ENCODE data around the gene KIFC1.

The KIFC1 gene

DNA sequence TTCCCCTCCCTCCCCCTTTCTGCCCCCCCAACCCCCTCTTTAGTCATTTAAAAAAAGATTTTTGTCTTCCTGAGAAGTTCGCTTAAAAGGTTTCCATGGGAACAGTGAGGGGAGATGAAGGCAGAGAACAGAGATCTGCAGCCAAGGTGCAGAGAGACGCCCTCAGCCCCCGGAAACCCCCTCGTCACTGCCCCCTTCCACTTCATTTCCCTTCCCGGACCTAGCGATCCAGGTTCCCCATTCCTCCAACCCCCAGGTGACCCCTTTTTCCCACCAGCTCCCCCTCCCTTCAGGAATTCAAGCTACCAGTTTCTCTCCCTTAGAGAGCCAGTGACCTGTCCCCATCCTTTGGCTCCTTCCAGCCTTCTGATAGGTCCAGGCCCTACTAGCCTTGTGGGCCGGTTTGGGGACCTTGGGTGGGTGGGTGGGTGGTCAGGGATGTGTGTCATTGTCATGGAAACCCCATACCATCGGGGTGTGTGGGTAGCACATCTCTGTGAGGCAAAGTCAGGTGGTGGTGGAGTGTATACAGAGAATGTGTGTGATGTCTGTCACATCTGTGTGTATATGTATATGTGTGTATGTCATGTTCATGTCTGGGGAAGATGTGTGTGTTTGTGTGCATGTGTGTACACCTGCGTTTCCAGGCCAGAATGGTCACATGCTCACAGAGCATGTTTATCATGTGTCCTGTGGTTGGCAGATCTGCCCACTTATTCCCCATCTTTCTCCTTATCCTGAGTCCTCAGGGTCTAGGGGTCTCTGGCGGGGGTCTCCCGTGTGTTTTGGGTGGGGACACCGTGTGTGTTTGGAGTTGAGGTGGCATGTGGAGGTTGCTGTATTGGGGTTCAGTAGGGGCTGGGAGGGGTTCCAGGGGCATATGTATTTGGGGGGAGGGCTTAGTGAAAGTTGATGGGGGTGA, 35.2 kb downstream of the KIFC1 start:
- H3K27ac ChIP-seq (ENCODE audit: low read length), result no peak overlapping the region
- H3K36me3 ChIP-seq (ENCODE audit: insufficient read depth, low read length), result peaks cover 7% of the 10 kb centered on the region
- DNase-seq, result no peak
- peak overlapping the region in 1 of 2 experiments; percentile 59; a peak in 2 of 4 replicates for H3K4me3 ChIP-seq (ENCODE audit: low read depth in 1 of 2, low read length in 2 of 2)
- peaks cover 23% of the 10 kb centered on the region for H4K20me1 ChIP-seq (ENCODE audit: insufficient read depth, low read length)
- H3K4me1 ChIP-seq (ENCODE audit: insufficient read depth, low read length), result peaks cover 75% of the 10 kb centered on the region
- H3K9ac ChIP-seq (ENCODE audit: low read depth, low read length), result peak overlapping the region; percentile 56; the same call in 1 of the 2 replicates
- TF ChIP-seq, protein P1, sequence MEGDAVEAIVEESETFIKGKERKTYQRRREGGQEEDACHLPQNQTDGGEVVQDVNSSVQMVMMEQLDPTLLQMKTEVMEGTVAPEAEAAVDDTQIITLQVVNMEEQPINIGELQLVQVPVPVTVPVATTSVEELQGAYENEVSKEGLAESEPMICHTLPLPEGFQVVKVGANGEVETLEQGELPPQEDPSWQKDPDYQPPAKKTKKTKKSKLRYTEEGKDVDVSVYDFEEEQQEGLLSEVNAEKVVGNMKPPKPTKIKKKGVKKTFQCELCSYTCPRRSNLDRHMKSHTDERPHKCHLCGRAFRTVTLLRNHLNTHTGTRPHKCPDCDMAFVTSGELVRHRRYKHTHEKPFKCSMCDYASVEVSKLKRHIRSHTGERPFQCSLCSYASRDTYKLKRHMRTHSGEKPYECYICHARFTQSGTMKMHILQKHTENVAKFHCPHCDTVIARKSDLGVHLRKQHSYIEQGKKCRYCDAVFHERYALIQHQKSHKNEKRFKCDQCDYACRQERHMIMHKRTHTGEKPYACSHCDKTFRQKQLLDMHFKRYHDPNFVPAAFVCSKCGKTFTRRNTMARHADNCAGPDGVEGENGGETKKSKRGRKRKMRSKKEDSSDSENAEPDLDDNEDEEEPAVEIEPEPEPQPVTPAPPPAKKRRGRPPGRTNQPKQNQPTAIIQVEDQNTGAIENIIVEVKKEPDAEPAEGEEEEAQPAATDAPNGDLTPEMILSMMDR (IDR thresholded peaks at IDR 0.05; ENCODE audit: borderline replicate concordance, extremely low read depth, low read length, poor library complexity, severe bottlenecking), result no peak
- no peak for TF ChIP-seq EZH2 (IDR thresholded peaks at IDR 0.05; ENCODE audit: borderline replicate concordance, low read depth, low read length, severe bottlenecking)
- H3K27me3 ChIP-seq (ENCODE audit: insufficient read depth, low read length, poor library complexity), result no peaks in the 10 kb centered on the region
- H3K9me3 ChIP-seq (ENCODE audit: insufficient read depth, low read length, severe bottlenecking), result no peaks in the 10 kb centered on the region
- ATAC-seq (ENCODE audit: insufficient read depth, low read depth), result no peak
- H3K4me2 ChIP-seq (ENCODE audit: insufficient read depth, low read length), result peak overlapping the region; percentile 91
- no peak overlapping the region for H2AFZ ChIP-seq (ENCODE audit: low read depth, low read length)
- peaks cover 26% of the 10 kb centered on the region for H3K79me2 ChIP-seq (ENCODE audit: insufficient read depth, low read length)

DNA sequence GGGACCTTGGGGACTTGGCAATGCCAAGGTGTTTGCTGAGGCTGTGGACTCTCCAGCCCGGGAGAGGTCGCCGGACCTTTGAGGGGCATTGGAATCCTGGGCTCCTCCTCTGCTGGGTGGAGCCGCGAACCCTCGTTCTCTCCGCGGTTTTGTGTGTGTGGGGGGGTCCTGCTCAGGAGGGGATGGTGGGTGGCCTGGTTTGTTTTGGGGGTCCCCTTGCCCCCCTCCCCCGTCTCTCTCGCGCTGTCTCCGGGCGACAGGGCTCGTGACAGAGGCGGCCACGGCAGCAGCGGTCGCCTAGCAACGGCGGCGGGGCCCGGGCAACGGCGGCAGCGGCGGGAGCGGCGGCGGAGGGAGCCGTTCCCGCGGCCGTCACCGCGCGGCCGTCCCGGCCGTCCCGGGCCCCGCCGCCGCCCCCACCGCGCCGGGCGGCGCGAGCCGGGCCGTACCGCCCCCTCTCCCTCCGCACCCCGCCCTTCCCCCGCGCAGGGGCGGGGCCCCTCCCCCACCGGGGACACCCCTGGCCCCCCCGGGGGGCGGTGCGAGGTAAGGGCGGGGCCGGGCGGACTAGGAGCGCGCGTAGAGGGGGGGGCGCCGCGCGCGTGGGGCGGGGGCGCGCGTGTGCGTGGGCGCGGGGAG, 36.1 kb downstream of the KIFC1 start:
- no peak overlapping the region for H3K27ac ChIP-seq (ENCODE audit: low read length)
- no peak for ATAC-seq (ENCODE audit: insufficient read depth, low read depth)
- no peaks in the 10 kb centered on the region for H3K9me3 ChIP-seq (ENCODE audit: insufficient read depth, low read length, severe bottlenecking)
- H3K79me2 ChIP-seq (ENCODE audit: insufficient read depth, low read length), result peaks cover 23% of the 10 kb centered on the region
- peak overlapping the region in 1 of 2 experiments; percentile 59; a peak in 2 of 4 replicates for H3K4me3 ChIP-seq (ENCODE audit: low read depth in 1 of 2, low read length in 2 of 2)
- peak overlapping the region; percentile 56; the same call in 1 of the 2 replicates for H3K9ac ChIP-seq (ENCODE audit: low read depth, low read length)
- H3K36me3 ChIP-seq (ENCODE audit: insufficient read depth, low read length), result peaks cover 9% of the 10 kb centered on the region
- H3K4me1 ChIP-seq (ENCODE audit: insufficient read depth, low read length), result peaks cover 78% of the 10 kb centered on the region
- peak overlapping the region; percentile 91 for H3K4me2 ChIP-seq (ENCODE audit: insufficient read depth, low read length)
- TF ChIP-seq, protein P1 (IDR thresholded peaks at IDR 0.05; ENCODE audit: borderline replicate concordance, extremely low read depth, low read length, poor library complexity, severe bottlenecking), result no peak
- no peak for TF ChIP-seq EZH2 (IDR thresholded peaks at IDR 0.05; ENCODE audit: borderline replicate concordance, low read depth, low read length, severe bottlenecking)
- H4K20me1 ChIP-seq (ENCODE audit: insufficient read depth, low read length), result peaks cover 23% of the 10 kb centered on the region
- DNase-seq, result peak; percentile 52
- no peak overlapping the region for H2AFZ ChIP-seq (ENCODE audit: low read depth, low read length)
- no peaks in the 10 kb centered on the region for H3K27me3 ChIP-seq (ENCODE audit: insufficient read depth, low read length, poor library complexity)

DNA sequence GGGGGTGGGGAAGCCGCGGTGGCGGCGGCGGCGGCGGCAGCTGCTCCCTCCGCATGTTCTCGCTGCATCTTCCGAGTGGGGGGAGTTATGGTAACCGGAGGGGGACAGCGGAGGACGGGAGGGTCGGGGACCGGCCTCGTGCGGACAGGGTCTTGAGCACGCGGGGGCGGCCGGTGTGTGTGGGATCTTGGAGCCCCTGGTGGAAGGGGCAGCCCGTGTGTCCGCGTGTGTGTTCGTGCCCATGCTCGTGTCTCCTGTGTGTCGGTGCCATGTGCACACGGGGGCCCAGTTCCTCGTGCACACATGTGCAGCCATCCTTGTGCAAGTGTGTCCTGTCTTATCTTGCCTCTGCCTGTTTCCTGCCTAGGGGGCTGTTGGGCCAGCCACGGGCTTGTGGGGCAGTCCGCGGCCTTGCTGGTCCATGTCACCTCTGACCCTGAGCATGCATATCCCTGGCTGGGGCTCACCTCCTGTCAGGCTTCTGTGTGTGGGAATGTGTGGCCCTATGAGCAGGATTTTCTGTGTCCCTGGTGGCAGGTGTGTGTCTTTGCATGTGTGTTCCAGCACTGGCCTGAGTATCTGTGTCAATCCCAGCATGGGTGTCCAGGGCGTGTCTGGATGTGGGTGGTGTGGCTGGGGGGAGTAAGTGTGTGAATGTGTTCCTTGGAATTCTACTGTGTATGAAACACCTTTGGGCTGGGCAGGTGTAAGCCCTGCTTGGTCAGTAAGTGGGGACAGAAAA, 36.8 kb downstream of the KIFC1 start:
- TF ChIP-seq, protein P1 (IDR thresholded peaks at IDR 0.05; ENCODE audit: borderline replicate concordance, extremely low read depth, low read length, poor library complexity, severe bottlenecking), result peak; percentile 54
- no peak for TF ChIP-seq EZH2 (IDR thresholded peaks at IDR 0.05; ENCODE audit: borderline replicate concordance, low read depth, low read length, severe bottlenecking)
- Histone ChIP-seq H4K20me1 (ENCODE audit: insufficient read depth, low read length) (peaks cover 23% of the 10 kb centered on the region), H3K27me3 (ENCODE audit: insufficient read depth, low read length, poor library complexity) (no peaks in the 10 kb centered on the region), H2AFZ (ENCODE audit: low read depth, low read length) (peak overlapping the region; percentile 66; the same call in 1 of the 2 replicates), H3K4me2 (ENCODE audit: insufficient read depth, low read length) (peak overlapping the region; percentile 91), H3K79me2 (ENCODE audit: insufficient read depth, low read length) (peaks cover 26% of the 10 kb centered on the region), H3K27ac (ENCODE audit: low read length) (peak overlapping the region; percentile 31; the same call in 1 of the 2 replicates), H3K36me3 (ENCODE audit: insufficient read depth, low read length) (peaks cover 13% of the 10 kb centered on the region), H3K9ac (ENCODE audit: low read depth, low read length) (peak overlapping the region; percentile 56), H3K4me3 (ENCODE audit: low read depth in 1 of 2, low read length in 2 of 2) (peak overlapping the region in 1 of 2 experiments; percentile 59; a peak in 2 of 4 replicates), H3K4me1 (ENCODE audit: insufficient read depth, low read length) (peaks cover 76% of the 10 kb centered on the region), H3K9me3 (ENCODE audit: insufficient read depth, low read length, severe bottlenecking) (no peaks in the 10 kb centered on the region)
- DNase-seq (peak; percentile 35), ATAC-seq (ENCODE audit: insufficient read depth, low read depth) (0 out of 3 replicates have a peak, but pooled peaks have one; percentile 13)

Measured in DND-41 (cell line).